Glomerular visceral epithelial cell (primary cell): Measurements from ENCODE around the gene SNRNP48.

ENCODE experiments used
- DNase-seq: peaks from one replicate; pipeline ENCODE4 v3.0.0-alpha.2; 2016; ENCODE audit errors: extremely low spot score

The SNRNP48 gene

GRCh38 chr6:7589949-7590917 is at the start of gene SNRNP48:
SNRNP48 (plus strand) TSS chr6:7590198; CDS start chr6:7590258, 60 bp downstream.
- DNase-seq = peak; percentile 93

- no peak for DNase-seq
Measured at GRCh38 chr6:7540595-7540994, 49.4 kb upstream of the SNRNP48 start.

GRCh38 chr6:7541175-7542064 is 48.6 kb upstream of the SNRNP48 start, which contains the start of gene DSP:
DSP (plus strand) TSS chr6:7541671; CDS start chr6:7541916, 245 bp downstream.
- DNase-seq = peak; percentile 80

- peak; percentile 47 for DNase-seq
Measured at GRCh38 chr6:7542065-7542873, 47.7 kb upstream of the SNRNP48 start.

- peak; percentile 76 for DNase-seq
Measured at GRCh38 chr6:7542874-7543624, 46.9 kb upstream of the SNRNP48 start.

GRCh38 chr6:7543789-7544424 is 46.1 kb upstream of the SNRNP48 start:
- DNase-seq = peak; percentile 40

GRCh38 chr6:7544597-7544996 is 45.4 kb upstream of the SNRNP48 start:
- no peak for DNase-seq

- no peak for DNase-seq
Measured at GRCh38 chr6:7545316-7546019, 44.5 kb upstream of the SNRNP48 start.

GRCh38 chr6:7546020-7546369 is 44.0 kb upstream of the SNRNP48 start:
- no peak for DNase-seq

- DNase-seq = no peak
Measured at GRCh38 chr6:7546383-7546782, 43.6 kb upstream of the SNRNP48 start.

GRCh38 chr6:7546896-7547295 is 43.1 kb upstream of the SNRNP48 start:
- no peak for DNase-seq

GRCh38 chr6:7547315-7547714 is 42.7 kb upstream of the SNRNP48 start:
- DNase-seq = no peak

GRCh38 chr6:7550433-7550801 is 39.6 kb upstream of the SNRNP48 start:
- no peak for DNase-seq

GRCh38 chr6:7554533-7555275 is 35.3 kb upstream of the SNRNP48 start:
- DNase-seq = no peak

- no peak for DNase-seq
Measured at GRCh38 chr6:7555671-7556070, 34.3 kb upstream of the SNRNP48 start.

GRCh38 chr6:7556394-7557106 is 33.4 kb upstream of the SNRNP48 start:
- no peak for DNase-seq

- no peak for DNase-seq
Measured at GRCh38 chr6:7557652-7558051, 32.3 kb upstream of the SNRNP48 start.

GRCh38 chr6:7558781-7559180 is 31.2 kb upstream of the SNRNP48 start:
- no peak for DNase-seq
